HG03064 (cell line): ENCODE results near the gene OSBP.

Source experiments
- ATAC-seq: cut with Tn5 transposase; IDR thresholded peaks from one replicate; pipeline ENCODE4 v1.9.1; 2021; ENCODE audit warnings: low read depth; ENCODE audit not compliant: unreplicated experiment

The OSBP gene

DNA sequence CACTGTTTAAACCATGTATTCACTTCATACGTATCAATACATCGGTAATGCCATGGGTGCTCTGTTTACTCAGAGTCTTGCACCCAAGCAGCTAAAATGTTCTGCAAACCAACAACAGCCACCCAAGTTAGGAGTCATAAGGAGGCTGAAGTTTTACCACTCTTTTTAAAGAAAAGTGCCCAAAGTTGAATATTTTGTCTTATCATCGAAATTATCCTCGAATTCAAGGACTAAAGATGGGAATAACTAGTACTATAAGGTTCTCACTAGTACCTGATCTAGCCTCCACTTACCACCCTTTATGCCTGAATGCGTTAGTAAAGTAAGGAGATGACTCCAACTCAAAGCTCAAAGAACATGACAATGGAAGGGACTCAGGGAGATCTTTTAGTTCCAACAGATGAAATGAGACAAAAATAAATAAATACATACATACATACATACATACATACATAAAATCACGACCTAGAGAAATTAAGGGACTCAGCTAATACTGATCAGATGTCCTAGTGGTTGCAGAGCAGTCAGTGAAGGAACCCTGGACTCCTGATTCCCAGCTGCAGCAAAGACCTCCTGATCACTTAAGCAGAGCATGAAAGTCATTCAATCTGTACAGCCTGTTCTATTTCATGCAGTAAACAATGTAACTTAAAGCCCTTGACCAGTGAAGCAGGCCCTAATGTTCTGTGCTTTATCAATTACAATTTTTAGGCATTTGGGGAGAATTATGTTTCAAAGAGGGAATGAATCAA is 7.7 kb downstream of the OSBP start:
- no peak for ATAC-seq

- ATAC-seq: no peak
Observed at GRCh38 chr11:59602432-59602831, 13.1 kb downstream of the OSBP start.

DNA sequence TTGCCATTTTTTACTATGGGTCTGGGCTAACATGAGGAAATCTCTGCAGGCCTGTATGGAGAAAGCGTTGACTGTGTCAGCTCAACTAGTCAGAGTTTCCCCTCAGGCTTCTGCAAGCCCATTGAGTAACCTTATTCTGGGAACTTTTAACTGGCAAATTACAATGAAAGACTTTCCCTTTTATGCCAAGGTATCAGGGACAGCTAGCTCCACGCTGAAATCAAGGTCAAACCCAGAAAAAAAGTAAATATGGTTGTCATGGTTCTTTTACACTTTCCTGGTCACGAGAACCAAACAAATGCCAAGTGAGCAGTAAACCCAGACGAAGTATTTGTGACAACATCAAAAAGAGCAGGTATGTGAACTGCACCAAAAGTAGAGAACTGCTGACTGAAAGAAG is 13.8 kb downstream of the OSBP start:
- ATAC-seq: no peak

GRCh38 chr11:59600636-59601035 is 14.9 kb downstream of the OSBP start:
- ATAC-seq: no peak

- no peak for ATAC-seq
Observed at GRCh38 chr11:59600234-59600633, 15.3 kb downstream of the OSBP start.

DNA sequence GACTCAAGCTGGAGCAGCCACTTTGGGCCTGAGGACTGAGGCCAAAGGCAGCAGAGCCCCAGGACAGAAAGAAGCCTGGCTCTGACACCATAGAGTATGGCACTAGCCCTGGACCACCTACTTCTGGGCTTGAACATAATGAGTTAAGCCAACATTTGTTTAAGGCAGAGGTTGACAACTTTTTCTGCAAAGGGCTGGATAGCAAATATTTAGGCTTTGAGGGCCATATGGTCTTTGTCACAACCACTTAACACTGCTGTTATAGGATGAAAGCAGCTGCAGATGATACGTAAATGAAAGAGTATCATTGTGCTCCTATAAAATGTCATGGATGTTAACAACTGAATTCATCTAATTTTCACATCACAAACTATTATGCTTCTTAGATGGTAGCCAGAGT is 16.6 kb downstream of the OSBP start:
- ATAC-seq: no peak

DNA sequence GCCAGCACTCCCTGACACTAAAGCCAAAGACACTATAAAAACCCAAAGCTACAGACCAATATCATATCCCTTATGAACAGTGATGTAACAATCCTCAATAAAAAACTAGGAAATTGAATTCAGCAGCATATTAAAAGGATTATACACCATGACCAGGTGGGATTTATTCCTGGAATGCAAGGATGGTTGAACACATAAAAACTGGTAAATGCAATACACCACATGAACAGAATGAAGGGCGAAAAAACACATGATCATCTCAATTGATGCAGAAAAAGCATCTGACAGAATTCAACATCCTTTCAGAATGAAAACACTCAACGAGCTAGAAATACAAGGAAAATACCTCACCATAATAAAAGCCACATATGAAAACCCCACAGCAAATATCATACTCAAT is 31.3 kb downstream of the OSBP start:
- no peak for ATAC-seq

DNA sequence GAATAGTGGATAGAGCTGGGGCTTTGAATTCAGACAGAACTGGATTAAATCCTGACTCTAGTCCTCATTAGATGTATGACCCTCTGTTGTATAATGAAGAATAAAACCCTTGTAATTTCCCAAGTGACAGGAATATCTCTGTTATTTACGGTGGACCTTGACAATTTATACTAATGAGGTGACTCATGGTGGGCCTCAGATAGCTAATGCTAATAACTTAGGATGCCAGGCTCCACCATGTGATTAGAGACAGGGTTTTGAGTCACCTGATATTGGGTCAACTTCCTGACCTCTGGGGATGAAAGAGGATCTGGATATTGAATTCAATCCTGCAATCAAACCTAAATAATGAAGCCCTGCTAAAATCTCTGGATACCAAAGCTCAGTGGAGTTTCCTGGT is 33.6 kb downstream of the OSBP start:
- no peak for ATAC-seq

- no peak for ATAC-seq
Observed at GRCh38 chr11:59578369-59578768, 37.2 kb downstream of the OSBP start.

DNA sequence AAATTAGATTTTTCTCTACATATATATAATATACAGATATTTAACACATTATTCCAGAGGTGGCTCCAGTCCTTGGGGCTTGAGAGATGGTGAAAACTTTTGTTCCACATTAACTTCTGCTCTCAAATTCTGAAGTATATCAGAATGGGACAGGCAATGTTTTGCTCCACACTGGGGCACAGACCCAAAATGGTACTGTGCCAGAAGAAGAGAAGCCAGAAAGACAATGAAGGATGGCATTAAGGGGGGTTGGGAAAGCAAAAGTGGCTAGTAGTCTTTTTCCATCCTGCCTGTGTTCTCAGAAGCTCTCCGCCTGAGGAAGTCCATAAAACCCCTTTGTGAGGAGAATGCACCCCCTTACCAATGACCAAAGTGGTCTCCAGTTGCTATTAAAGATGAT is 40.1 kb downstream of the OSBP start:
- ATAC-seq: no peak

DNA sequence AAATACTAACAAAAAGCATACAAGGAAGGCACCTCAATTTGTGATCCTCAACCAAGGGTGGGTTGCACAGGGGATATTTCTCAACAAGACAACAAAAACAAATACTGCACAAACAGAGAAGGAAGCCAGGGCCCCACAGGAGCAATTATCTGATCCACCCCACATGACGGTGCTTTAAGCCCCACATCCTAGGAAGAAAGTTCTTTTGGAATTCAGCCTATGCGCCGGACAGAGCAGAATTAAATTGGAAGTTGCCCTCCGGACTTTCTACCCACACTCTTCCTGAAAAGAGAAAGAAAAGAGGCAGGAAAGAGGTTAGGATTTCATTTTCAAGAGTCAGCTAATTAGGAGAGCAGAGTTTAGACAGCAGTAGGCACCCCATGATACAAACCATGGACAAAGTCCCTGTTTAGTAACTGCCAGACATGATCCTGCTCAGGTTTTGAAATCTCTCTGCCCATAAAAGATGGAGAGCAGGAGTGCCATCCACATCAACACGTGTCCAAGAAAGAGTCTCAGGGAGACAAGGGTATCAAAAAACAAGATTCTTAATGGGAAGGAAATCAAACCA is 40.6 kb downstream of the OSBP start:
- no peak for ATAC-seq

GRCh38 chr11:59574467-59574866 is 41.1 kb downstream of the OSBP start:
- no peak for ATAC-seq

GRCh38 chr11:59573216-59573615 is 42.4 kb downstream of the OSBP start:
- no peak for ATAC-seq

DNA sequence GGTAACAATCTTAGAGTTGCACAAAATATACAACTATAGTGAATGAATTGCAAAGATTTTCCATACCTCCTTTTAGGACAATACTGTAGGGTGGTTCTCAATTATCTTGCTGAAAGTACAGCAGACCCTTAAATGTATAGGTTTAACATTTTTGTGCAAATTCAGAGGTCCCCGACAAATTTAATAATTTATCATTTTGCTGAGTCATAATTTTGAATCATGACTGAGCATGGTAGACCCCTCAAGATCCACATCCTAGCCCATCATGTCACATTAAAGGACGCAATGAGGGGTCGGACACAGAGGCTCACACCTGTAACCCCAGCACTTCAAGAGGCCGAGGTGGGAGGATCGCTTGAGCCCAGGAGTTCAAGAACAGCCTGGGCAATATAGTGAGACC is 43.5 kb downstream of the OSBP start:
- ATAC-seq: no peak

- ATAC-seq: no peak
Observed at GRCh38 chr11:59562292-59562691, 53.3 kb downstream of the OSBP start.

DNA sequence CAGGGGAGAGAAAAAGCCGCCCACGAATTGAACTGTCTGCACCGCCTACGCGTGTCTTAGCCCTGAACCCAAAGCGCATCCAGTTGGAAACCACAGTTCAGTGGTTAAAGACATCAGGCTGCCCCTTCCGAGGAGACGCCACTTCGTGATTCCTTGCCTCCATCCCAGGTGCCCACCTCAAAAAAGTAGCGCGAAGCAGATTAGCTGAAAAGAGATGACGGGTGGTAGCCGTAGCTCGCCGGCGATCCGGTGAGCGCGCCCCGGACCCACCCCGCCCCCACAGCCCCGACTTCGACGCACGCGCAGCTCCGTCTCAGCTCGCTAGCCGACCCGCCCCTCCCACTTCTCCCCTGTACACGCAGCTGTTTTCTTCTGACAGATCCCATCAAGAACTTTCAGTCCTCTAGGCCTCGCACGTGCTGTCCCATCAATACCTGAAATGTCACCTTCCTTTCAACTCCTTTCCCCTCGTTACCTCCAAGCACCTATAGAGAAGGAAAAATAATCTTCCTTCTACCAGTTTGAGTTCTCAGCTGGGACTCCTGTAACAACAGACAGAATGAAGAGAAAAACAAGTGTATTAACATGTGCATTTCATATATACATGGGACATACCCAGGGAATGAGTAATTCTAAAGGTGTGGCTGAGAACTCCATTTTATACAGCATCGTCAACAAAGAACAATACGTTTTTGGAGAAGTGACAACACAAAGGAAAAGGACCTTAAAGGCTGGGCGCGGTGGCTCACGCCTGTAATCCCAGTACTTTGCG is 54.7 kb downstream of the OSBP start:
- ATAC-seq: peak; percentile 51

- ATAC-seq: peak; percentile 26
Observed at GRCh38 chr11:59560290-59560701, 55.3 kb downstream of the OSBP start.

DNA sequence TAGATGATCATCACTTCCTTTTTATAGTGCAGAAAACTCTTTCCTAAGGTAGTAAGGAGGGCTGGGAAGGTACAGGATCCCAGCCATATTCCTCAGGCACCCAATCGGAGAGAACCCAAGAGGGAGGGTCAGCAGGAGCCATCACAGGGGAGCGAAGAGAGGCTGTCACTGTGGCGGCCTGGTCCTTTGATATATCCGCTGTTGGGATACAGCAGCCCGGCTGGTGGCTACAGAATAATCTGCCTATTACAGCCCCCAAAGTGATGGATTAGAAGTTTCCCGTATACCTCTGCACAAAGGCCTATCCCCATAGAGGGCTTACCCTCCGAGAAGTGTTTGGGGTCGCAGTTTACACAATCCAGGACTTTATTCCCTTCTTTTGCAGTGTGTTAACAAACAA is 55.7 kb downstream of the OSBP start:
- no peak for ATAC-seq

- no peak for ATAC-seq
Observed at GRCh38 chr11:59558270-59558643, 57.3 kb downstream of the OSBP start.

DNA sequence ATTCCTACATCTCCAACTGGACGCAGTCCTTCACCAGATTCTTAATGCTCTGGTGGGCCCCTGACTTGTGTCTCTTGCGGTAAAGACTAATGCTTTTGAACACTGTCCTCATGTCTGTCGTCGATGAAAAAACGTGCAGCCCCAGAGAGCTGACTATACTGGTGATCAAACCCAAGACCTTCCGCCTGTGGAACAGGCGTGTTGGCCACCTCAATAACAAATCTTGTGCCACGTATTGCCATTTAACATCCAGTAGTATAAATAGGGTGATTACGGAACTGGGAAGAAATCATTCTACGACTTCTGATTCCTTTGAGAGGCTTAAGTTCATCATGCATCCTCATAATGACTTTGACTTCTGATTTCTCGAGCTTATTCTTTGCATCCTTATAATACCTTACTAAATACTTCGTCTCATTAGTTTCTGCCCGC is 58.6 kb downstream of the OSBP start:
- ATAC-seq: no peak

DNA sequence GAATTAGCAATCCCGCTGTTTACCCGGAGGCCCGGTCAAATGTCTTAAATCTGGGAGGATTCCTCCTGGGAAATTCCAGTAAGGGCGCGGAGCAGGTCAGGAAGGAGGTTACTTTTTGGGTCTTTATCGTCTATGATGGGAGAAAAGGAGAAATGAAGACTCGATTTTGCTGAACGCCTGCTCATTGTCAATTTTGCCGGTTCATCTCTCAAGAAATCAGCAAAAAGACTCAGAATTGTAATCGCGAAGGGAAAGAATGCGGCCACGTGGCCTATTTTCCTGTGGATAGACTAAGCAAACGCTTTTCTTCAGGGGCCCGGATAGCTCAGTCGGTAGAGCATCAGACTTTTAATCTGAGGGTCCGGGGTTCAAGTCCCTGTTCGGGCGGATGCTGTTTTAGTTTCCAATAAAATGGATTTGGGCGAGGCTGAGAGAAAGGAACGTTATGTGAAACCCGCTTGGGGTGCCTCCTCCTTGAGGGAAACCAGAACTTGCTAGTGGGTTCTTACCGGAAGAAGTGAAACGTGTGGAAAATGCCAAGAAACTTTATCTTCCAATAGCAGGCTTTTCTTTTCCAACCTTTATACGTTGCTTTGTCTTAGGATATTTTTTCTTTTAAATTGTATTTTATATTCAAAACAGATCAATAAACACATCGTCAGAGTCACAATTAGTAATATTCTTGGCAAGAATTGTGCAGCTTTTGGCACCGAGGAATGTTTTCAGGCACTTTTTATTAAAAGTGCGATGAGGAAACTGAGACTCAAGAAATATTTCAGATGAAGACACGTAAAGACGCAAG is 59.3 kb downstream of the OSBP start:
- ATAC-seq: no peak
